Loucy (cell line): ENCODE results near the gene ZNF75A.

Source experiments
- H2AFZ ChIP-seq: fragments of 200-600 bp; sonication (generic); 2 replicates; pipeline ENCODE4 v1.6.0; 2016; ENCODE audit warnings: antibody characterized with exemption, mild to moderate bottlenecking, low read length, moderate library complexity
- H3F3A ChIP-seq: fragments of 200-600 bp; 2 replicates; pipeline ENCODE4 v1.6.0; 2016; ENCODE audit warnings: antibody characterized with exemption, low read depth, mild to moderate bottlenecking
- H3K27me3 ChIP-seq: fragments of 200-600 bp; sonication (generic); 2 replicates; pipeline ENCODE4 v1.6.1; 2014; ENCODE audit warnings: low read length, mild to moderate bottlenecking; ENCODE audit not compliant: insufficient read depth, poor library complexity, severe bottlenecking
- H3K36me3 ChIP-seq: fragments of 200-600 bp; sonication (generic); 2 replicates; pipeline ENCODE4 v1.6.1; 2016; ENCODE audit warnings: low read length; ENCODE audit not compliant: insufficient read depth
- H3K4me1 ChIP-seq: fragments of 200-600 bp; sonication (generic); 2 replicates; pipeline ENCODE4 v1.5.1; 2014; ENCODE audit warnings: low read length, mild to moderate bottlenecking; ENCODE audit not compliant: insufficient read depth, poor library complexity, severe bottlenecking
- H3K4me2 ChIP-seq: fragments of 200-600 bp; sonication (generic); 2 replicates; pipeline ENCODE4 v1.6.0; 2014; ENCODE audit warnings: antibody characterized with exemption, low read length, low read depth, mild to moderate bottlenecking; ENCODE audit not compliant: poor library complexity, severe bottlenecking
- H3K4me3 ChIP-seq: fragments of 200-600 bp; sonication (generic); 2 replicates; pipeline ENCODE4 v1.5.1; 2014; ENCODE audit warnings: low read length, mild to moderate bottlenecking, mixed read lengths; ENCODE audit not compliant: poor library complexity, severe bottlenecking
- H3K79me2 ChIP-seq: fragments of 200-600 bp; sonication (generic); 2 replicates; pipeline ENCODE4 v1.6.1; 2014; ENCODE audit warnings: low read length; ENCODE audit not compliant: insufficient read depth
- H3K9ac ChIP-seq: fragments of 200-600 bp; sonication (generic); 2 replicates; pipeline ENCODE4 v1.6.0; 2014; ENCODE audit warnings: mild to moderate bottlenecking, low read depth, low read length, moderate library complexity; ENCODE audit not compliant: poor library complexity, severe bottlenecking
- H3K9me2 ChIP-seq: fragments of 200-600 bp; sonication (generic); replicated peaks from 2 replicates; pipeline ENCODE4 v1.6.1; 2016; ENCODE audit warnings: low read depth, low read length, mixed read lengths
- H3K9me3 ChIP-seq: fragments of 200-600 bp; sonication (generic); 2 replicates; pipeline ENCODE4 v1.6.1; 2014; ENCODE audit warnings: mild to moderate bottlenecking, antibody characterized with exemption, low read length, low read depth; ENCODE audit not compliant: insufficient read depth
- H4K20me1 ChIP-seq: fragments of 200-600 bp; sonication (generic); 2 replicates; pipeline ENCODE4 v1.6.0; 2014; ENCODE audit warnings: antibody characterized with exemption, low read length, mild to moderate bottlenecking; ENCODE audit not compliant: insufficient read depth, poor library complexity, severe bottlenecking
- EZH2phosphoT487 ChIP-seq: fragments of 200-600 bp; IDR thresholded peaks from 2 replicates; pipeline ENCODE4 v1.6.1; 2018; ENCODE audit warnings: antibody characterized with exemption, mild to moderate bottlenecking, moderate library complexity, borderline replicate concordance
- TF ChIP-seq, protein P1 (sequence below): fragments of 200-600 bp; sonication (generic); conservative IDR thresholded peaks from 2 replicates; pipeline ENCODE4 v1.5.1; 2014; ENCODE audit warnings: mild to moderate bottlenecking, antibody characterized with exemption, low read length

Gene ZNF75A

DNA sequence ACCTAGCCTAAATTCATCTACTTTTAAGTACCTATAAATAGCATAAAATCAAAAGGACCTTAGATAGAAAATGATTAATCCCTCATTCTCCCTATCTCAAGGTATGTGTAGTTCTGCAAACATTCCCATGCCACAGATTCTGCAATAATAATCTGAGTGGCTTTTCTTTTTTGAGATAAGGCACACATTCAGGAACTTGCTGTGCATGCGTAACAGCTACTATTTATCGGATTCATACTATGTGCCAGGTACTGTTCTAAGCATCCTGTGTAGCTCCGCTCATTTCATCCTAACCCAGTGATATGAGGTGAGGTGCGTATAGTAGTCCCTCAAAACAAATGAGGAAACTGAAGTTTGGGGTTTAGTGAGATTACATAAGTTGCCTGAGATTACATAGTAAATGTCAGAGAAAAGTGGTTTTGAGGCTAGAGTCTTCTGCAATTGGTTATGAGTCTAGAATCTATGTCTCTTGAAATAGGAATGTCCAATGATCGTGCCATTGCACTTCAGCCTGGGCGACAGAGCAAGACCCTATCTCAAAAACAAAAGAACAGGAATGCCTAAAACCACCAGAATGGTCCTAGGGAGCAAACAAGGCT, 24.0 kb upstream of the ZNF75A start:
- Histone ChIP-seq H3K9me2 (no peaks in the 10 kb centered on the region), H3K4me1 (no peaks in the 10 kb centered on the region), H3K4me2 (peak overlapping the region; percentile 76), H2AFZ (no peak overlapping the region), H3K36me3 (no peaks in the 10 kb centered on the region), H4K20me1 (peaks cover 15% of the 10 kb centered on the region), H3K9me3 (no peaks in the 10 kb centered on the region), H3K27me3 (no peaks in the 10 kb centered on the region), H3K4me3 (peak overlapping the region; percentile 89), H3K9ac (no peak overlapping the region), H3F3A (no peaks in the 10 kb centered on the region), H3K79me2 (peaks cover 30% of the 10 kb centered on the region)
- TF ChIP-seq, protein P1, sequence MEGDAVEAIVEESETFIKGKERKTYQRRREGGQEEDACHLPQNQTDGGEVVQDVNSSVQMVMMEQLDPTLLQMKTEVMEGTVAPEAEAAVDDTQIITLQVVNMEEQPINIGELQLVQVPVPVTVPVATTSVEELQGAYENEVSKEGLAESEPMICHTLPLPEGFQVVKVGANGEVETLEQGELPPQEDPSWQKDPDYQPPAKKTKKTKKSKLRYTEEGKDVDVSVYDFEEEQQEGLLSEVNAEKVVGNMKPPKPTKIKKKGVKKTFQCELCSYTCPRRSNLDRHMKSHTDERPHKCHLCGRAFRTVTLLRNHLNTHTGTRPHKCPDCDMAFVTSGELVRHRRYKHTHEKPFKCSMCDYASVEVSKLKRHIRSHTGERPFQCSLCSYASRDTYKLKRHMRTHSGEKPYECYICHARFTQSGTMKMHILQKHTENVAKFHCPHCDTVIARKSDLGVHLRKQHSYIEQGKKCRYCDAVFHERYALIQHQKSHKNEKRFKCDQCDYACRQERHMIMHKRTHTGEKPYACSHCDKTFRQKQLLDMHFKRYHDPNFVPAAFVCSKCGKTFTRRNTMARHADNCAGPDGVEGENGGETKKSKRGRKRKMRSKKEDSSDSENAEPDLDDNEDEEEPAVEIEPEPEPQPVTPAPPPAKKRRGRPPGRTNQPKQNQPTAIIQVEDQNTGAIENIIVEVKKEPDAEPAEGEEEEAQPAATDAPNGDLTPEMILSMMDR: no peak
- TF ChIP-seq EZH2phosphoT487: no peak

DNA sequence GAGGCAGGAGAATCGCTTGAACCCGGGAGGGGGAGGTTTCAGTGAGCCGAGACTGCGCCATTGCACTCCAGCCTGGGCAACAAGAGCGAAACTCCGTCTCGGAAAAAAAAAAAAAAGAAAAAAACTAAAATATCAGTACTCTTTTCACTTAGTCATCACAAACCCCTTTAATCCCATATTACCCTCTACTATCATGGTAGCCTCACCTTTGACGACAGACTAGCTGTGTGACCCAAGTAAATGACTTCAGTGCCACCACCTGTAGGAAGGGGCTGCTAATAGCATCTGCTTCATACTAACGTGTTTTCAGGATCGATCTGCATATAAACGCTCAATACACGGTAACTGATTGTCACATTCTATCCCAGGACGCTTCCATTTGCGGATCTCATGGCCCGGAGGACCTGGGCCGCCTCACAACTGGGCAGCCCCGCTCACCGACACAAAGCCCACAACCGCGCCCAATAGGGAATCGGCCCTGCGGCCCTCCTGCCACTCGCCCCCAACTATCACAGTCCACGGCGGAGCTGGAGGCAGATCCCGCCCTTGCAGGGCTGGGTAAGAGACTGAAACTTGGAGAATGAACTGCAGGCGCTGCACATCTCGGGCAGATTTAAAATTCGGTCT, 23.1 kb upstream of the ZNF75A start:
- TF ChIP-seq, protein P1: no peak
- no peak for TF ChIP-seq EZH2phosphoT487
- Histone ChIP-seq H3K4me1 (no peaks in the 10 kb centered on the region), H3K27me3 (no peaks in the 10 kb centered on the region), H3K36me3 (no peaks in the 10 kb centered on the region), H3F3A (no peaks in the 10 kb centered on the region), H3K9me2 (no peaks in the 10 kb centered on the region), H3K4me3 (peak overlapping the region; percentile 89), H2AFZ (peak overlapping the region; percentile 83), H3K79me2 (peaks cover 38% of the 10 kb centered on the region), H3K9me3 (no peaks in the 10 kb centered on the region), H4K20me1 (peaks cover 15% of the 10 kb centered on the region), H3K4me2 (peak overlapping the region; percentile 76), H3K9ac (peak overlapping the region; percentile 92)

DNA sequence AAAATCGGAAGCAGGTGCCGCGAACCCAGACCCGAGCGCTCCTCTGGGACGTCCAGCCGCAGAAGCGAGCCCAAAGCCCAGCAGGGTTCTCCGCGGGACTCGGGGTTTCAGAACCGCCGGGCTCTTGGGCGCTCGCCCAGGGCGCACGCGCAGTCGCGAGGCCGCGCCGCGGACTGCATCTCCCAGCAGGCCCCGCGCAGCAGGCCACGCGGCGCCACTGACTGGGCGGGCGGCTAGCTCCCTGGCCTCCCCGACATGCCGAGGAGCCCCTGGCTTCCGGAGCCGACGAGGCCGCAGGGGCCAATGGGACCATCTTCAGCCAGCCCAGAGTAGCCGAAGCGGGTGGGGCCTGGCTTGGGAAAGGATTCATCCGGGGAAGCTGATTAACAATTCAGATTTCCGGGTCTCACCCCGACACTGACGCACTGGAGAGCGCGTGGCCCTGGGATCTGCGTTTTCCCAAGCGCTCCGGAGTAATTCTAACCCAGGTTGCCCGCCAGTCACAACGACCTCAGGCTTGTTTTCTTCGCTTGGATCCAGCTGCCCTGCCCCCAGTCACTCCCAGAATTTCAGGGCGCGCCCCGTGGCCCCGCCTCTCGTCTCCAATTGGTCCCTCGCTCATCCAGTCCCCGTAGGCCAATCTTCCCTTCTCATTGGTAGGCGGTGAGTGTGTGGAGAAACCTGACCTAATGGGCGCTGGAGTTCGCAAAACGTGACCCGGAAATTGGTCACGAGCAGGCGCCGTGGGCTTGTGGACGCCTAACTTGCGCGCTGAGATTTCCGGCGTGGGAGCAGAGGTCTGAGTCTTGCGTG, 22.4 kb upstream of the ZNF75A start, which contains the start of gene ZNF263:
Gene ZNF263 (plus strand): TSS at position 762 of the 813 bp plus-strand sequence. CDS start 328 bp downstream, outside the sequence.
- Histone ChIP-seq H3F3A (no peaks in the 10 kb centered on the region), H3K9me2 (no peaks in the 10 kb centered on the region), H3K4me1 (no peaks in the 10 kb centered on the region), H3K9ac (peak within 1 kb of the TSS; percentile 92), H3K79me2 (peaks cover 42% of the 10 kb centered on the region), H3K9me3 (no peaks in the 10 kb centered on the region), H3K27me3 (no peaks in the 10 kb centered on the region), H2AFZ (peak within 1 kb of the TSS; percentile 83), H3K4me3 (peak within 1 kb of the TSS; percentile 89), H3K4me2 (peak within 1 kb of the TSS; percentile 88), H4K20me1 (peaks cover 15% of the 10 kb centered on the region), H3K36me3 (no peaks in the 10 kb centered on the region)
- TF ChIP-seq, protein P1: no peak
- no peak for TF ChIP-seq EZH2phosphoT487
